ENCODE measurements around the gene MATR3.
"Not testable (repeated sequence)": the region's sequence is repeated elsewhere in the genome, so short reads cannot be mapped to it uniquely, and the experiment has no call there.

Gene MATR3

DNA sequence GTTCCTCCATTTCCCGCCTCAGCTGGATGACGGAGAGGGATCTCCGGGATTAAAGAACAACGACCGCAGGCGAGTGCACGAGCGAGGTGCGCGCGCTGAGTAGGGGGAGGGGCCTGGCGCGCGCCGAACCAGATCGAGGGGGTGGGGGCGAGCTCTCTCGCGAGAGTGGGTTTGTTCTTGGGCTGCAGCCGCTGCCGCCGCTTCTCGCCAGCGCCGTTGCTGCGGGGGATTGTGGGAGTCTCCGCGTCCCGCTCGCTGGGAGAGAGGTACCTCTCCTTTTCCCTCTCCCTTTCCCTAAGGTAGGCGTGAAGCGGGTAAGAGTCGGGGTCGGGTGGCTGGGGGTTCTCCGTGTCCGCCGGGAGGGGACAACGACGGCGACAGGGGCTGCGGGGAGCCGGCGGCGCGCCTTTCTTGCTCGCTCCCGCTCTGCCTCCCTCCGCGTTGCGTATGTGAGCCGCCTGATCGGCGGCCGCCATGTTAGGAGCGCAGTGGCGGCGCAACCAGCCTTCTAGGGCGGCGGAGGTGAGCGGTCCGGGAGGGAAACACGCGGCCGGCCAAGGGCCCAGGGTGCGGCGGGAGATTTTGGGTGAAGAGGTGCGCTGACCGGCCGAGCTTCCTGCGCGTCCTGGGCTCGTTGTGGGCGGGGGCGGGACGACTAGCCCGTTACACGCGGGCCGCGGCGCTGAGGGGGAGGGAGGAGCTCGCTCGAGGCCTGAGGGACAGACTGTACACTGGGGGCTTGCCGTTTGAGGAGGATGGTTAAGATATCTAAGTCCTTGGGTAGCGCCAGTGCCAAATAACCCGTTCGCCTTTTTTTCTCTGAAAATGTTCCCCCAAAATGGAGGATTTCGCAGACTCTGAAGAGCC, at the start of gene MATR3:
Gene MATR3 (plus strand): TSS at position 234 of the 867 bp plus-strand sequence. CDS start 13,676 bp downstream, outside the sequence.
- in situ Hi-C loops (cut with HindIII; ENCODE audit: low sequenced_read_pairs), result no loop called here

DNA sequence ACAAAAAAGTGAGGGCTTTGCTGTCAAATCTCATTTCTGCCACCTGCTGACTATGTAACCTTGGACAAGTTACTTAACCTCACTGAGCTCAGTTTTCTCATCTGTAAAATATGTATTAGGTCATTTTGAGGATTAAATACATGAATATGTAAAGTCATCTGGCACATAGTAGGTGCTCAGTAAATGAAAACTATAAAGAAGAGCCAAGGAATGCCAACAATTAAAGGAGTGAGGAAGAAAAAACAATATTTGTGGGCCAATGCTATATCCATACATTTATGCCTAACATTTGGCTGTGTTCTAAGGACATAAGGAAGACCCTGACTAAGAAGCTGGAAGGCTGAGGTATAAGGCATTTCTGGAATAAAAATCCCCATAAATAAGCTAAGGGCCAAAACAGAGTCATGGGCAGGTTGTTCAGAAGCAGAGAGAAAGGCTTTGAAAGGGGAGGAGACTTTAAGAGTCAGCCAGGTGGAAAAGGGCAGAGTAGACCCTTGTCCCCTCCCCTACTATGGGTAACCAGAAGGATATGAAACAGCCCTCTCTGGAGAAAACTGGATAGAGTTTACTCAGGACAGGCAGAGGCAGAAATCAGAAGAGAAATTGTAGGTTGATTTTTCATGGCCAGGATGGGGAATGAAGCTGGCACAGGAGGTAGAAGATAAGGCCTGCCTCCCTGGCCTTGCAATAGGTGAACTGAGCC, 47.8 kb upstream of the MATR3 start:
- in situ Hi-C loops (cut with HindIII; ENCODE audit: low sequenced_read_pairs), result no loop called here

DNA sequence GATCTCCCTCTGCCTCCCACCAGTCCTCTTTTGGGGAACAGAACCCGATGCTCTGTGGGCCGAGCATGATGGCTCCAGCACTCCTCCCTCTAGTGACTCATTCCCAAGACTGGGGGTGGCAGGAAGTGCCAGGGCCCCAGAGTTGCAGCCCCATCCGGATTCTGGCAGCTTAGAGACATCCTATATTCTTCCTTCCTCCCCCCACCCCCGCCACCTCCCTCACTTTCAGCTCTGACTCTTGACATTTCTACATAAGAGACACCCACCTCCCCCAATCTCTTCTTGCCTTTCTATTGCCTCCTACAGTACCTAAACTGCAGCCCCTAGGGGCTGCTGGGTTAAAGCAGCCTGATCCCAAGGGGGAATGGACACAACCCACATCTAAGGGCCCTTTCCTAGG, 47.1 kb upstream of the MATR3 start:
- in situ Hi-C loops (cut with HindIII; ENCODE audit: low sequenced_read_pairs), result no loop called here

GRCh38 chr5:139248826-139249453, 44.6 kb upstream of the MATR3 start:
- in situ Hi-C loops (cut with HindIII; ENCODE audit: low sequenced_read_pairs), result no loop called here

DNA sequence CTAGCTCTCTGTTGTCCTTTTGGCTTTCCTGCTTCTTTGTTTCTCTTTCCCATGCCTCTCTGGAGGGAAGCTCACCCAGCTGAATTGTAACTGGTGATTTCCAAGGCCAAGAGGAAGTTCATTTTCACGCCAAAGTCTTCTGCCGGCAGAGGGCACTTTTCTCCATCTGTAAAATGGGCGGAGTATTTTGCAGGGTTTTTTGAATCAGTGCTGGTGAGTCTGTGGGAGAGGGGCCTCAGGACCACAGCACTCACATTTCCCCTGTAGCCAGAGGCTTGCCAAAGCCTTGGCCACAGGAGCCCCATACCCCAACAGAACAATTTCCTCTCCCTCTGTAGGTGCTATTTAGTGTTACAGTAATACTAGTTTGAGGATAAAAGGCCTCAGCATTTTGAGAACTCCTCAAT, 42.3 kb upstream of the MATR3 start:
- in situ Hi-C loops (cut with HindIII; ENCODE audit: low sequenced_read_pairs), result no loop called here

- in situ Hi-C loops (cut with HindIII; ENCODE audit: low sequenced_read_pairs), result no loop called here
Measured at GRCh38 chr5:139251695-139252288, 41.7 kb upstream of the MATR3 start.

GRCh38 chr5:139253115-139253514, 40.4 kb upstream of the MATR3 start:
- in situ Hi-C loops (cut with HindIII; ENCODE audit: low sequenced_read_pairs), result no loop called here

DNA sequence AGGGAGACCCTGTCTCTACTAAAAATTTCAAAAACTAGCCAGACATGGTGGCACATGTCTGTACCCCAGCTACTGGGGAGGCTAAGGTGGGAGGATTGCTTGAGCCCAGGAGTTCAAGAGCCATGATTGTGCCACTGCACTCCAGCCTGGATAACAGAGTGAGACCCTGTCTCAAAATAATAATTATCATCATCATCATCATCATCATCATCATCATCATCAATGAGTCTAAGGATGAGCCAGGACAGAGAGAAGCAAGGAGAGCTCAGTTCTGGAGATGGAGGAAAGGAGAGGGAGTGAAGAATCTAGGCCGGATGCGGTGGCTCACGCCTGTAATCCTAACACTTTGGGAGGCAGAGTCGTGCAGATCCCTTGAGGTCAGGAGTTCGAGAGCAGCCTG, 36.7 kb upstream of the MATR3 start:
- in situ Hi-C loops (cut with HindIII; ENCODE audit: low sequenced_read_pairs), result no loop called here

DNA sequence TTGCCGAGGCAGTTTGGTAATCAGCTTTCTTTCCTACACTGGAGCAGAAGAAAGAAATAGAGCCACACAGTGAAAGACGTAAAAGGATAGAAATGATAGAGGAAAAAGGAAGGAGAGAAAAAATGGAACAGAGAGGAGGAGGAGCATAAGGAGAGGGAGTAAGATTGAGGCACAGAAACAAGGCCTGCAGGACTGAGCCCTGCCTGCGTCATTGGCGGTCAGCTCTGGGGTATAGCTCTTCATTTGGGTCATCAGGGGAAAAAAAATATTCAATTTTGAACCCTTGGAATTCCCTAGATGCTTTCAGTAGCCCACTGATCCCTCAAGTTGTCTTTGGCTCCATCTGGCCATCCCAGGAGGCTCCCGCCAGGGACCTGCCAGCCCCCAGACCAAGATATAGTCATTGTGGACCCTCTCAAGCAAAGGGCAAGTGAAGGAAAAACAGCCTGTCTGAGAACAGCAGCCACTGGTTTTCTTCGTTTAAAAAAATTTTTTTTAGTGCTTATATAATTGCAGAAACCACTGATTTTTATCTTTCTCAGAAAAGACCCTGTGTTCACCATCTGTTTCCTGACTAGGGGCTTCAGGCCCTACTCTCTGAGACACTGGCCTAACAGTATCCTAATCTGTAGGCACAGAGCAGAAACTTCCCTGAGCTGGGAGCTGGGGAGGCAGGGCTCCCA, 31.3 kb upstream of the MATR3 start:
- in situ Hi-C loops (cut with HindIII; ENCODE audit: low sequenced_read_pairs), result no loop called here

GRCh38 chr5:139262742-139263445, 30.6 kb upstream of the MATR3 start:
- in situ Hi-C loops (cut with HindIII; ENCODE audit: low sequenced_read_pairs), result no loop called here

DNA sequence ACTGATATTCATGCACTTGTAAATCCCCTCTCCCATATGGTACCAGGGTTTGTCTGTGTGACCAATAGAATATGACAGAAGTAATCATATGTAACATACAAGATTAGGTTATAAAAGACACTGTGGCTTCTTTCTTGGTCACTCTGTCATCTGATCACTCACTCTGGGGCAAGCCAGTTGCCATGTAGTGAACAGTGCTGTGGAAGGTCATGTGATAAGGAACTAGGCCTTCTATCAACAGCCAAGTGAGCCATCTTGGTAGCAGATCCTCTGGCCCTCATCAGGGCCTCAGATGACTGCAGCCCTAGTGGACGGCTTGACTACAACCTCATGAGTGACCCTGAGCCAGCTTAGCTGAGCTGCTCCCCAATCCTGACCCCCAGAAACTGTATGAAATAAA, 30.0 kb upstream of the MATR3 start:
- in situ Hi-C loops (cut with HindIII; ENCODE audit: low sequenced_read_pairs), result no loop called here

DNA sequence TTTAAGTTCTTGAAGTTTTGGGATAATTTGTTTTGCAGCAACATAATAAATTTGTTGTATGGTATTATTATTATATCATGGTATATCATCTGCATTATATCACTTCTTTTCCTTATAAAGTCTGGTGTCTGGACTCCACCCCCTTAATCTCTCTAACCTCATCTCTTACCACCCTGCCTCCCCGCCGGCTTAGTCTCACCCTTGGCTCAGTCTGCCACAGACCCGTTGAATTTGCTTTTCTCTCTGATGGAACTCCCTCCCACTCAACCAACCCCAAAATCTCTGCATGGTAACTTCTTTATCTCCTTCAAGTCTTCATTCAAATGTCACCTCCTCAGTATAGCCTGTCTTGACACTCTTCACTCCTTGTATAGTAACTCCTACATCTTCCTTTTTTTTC, 29.6 kb upstream of the MATR3 start:
- in situ Hi-C loops (cut with HindIII; ENCODE audit: low sequenced_read_pairs), result no loop called here

DNA sequence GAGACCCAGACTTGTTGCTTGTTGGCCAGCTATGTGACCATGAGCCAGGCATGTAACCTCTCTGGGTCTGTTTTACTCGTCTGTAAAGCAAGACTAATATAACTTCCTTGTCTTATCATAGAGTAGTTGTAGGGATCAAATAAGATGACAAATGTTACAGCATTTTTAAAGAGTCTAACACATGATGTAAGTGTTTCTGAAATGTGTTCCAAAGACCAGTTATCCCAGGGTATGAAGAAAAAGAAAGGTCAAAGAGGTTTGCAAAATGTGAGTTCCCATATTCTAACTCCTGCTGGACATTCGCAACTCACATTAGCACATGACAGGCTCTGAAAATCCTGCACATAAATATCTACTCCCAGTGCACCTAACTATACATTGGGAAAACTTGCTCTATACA, 28.5 kb upstream of the MATR3 start:
- in situ Hi-C loops (cut with HindIII; ENCODE audit: low sequenced_read_pairs), result no loop called here

DNA sequence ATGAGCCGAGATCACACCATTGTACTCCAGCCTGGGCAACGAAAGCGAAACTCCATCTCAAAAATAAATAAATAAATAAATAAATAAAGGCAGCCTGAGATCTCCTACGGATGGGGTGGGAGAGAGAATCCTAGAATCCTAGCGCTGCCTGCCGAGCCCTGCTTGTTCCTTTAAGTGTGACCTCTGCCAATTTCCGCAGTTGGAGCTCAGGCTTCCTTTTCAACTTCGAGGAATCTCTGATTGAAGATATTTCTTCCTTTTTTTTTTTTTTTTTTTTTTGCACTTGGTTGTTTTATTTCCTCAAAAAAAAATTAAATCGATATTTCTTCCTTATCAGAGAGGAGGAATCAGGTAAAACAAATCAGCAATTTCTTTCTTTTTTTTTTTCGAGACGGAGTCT, 27.3 kb upstream of the MATR3 start:
- in situ Hi-C loops (cut with HindIII; ENCODE audit: low sequenced_read_pairs), result no loop called here

DNA sequence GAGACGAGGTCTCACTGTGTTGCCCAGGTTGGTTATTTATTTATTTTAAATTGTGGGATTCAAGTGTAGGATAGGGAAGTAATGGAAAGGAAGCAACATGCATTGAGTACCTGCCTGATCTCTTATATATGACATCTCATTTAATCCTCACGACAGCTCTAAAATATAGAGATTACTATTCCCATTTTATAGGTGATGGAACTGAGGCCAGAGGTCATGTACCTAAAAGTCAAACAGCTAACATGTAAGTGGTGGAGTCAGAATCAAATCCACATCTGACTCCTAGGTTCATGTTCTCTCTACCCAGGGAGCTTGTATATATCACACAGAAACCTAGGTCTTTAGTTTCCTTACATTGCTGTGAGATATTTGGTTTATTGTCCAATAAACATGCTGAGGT, 26.1 kb upstream of the MATR3 start:
- in situ Hi-C loops (cut with HindIII; ENCODE audit: low sequenced_read_pairs), result no loop called here

GRCh38 chr5:139268364-139269202, 25.0 kb upstream of the MATR3 start:
- in situ Hi-C loops (cut with HindIII; ENCODE audit: low sequenced_read_pairs), result no loop called here

- in situ Hi-C loops (cut with HindIII; ENCODE audit: low sequenced_read_pairs), result not testable (repeated sequence)
Measured at GRCh38 chr5:139270718-139271117, 22.8 kb upstream of the MATR3 start.

DNA sequence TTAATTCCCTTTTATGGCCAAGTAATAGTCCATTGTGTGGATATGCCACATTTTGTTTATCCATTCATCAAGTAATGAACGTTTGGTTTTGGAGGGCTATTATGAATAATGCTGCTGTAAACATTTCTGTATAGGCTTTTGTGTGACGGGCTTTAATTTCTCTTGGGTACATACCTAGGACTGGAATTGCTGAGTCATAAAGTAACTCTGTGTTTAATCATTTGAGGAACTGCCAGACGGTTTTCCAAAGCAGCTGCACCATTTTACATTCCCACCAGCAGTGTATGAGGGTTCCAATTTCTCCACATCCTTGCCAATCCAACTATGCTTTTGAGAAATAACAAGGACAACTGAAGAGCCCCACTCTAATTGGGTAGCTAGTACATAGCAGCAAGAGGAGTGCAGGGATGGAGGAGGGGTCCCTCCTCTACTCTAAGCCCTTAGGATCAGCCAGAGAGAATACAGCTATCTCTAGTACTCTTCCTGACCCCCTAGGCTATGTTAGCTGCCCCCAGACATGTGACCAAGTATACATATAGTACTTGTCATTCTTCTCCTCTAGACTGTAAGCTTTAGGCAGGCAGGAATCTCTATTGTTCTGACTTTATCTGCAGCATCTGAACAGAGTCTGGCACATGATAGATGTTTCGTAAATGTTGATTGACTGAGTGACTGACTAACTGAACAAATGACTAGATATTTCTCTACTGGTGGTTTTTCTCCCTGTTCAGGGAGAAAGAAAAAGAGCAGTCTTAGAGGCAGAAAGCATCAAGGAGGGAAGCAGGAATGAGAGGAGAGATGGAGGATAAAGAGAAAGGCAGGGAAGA, 22.1 kb upstream of the MATR3 start:
- in situ Hi-C loops (cut with HindIII; ENCODE audit: low sequenced_read_pairs), result no loop called here
